ENCODE results near the gene NKTR. TPM values are rescaled to one million over a fixed set of nuclear protein-coding genes. Genes with fewer than 3 reads are reported as not detected.

NKTR gene
- total RNA-seq, 4 donors from 2014 or later = 18.0 to 112 (median 50.7) TPM

GRCh38 chr3:42649006-42649405 lies 48.5 kb downstream of the NKTR start:
- no peak overlapping the region for H3K27ac ChIP-seq
- peaks cover 23 to 40% (median 29%) of the 10 kb centered on the region in 3 donors for H3K4me1 ChIP-seq
- WGBS, 2 donors = 82 to 85% methylated on average over 2 of the region's 2 CpGs
- no peak overlapping the region for H3K4me3 ChIP-seq
- DNase-seq = no peak
- TF ChIP-seq POLR2A (IDR thresholded peaks at IDR 0.05) = no peak
- TF ChIP-seq CTCF (IDR thresholded peaks at IDR 0.05) = no peak
- no peaks in the 10 kb centered on the region for H3K27me3 ChIP-seq
- peaks cover 7 to 66% (median 17%) of the 10 kb centered on the region in 3 donors for H3K36me3 ChIP-seq
- H3K9me3 ChIP-seq = no peaks in the 10 kb centered on the region
- intact Hi-C loops (cut with DNase I) = no loop called here

GRCh38 chr3:42649783-42650182 lies 49.3 kb downstream of the NKTR start:
- intact Hi-C loops (cut with DNase I) = no loop called here
- DNase-seq = no peak
- no peak overlapping the region for H3K27ac ChIP-seq
- H3K9me3 ChIP-seq = no peaks in the 10 kb centered on the region
- peaks cover 7 to 59% (median 9%) of the 10 kb centered on the region in 3 donors for H3K36me3 ChIP-seq
- 63 to 82% methylated on average over 2 to 3 of the region's 4 CpGs for WGBS, 2 donors
- no peak for TF ChIP-seq CTCF (IDR thresholded peaks at IDR 0.05)
- no peak for TF ChIP-seq POLR2A (IDR thresholded peaks at IDR 0.05)
- no peak overlapping the region for H3K4me3 ChIP-seq
- H3K27me3 ChIP-seq = no peaks in the 10 kb centered on the region
- H3K4me1 ChIP-seq = peaks cover 27 to 44% (median 29%) of the 10 kb centered on the region in 3 donors

- intact Hi-C loops (cut with DNase I) = no loop called here
- peaks cover 0 to 42% (median 4%) of the 10 kb centered on the region in 3 donors for H3K36me3 ChIP-seq
- H3K9me3 ChIP-seq = no peaks in the 10 kb centered on the region
- peaks cover 36 to 61% (median 45%) of the 10 kb centered on the region in 3 donors for H3K4me1 ChIP-seq
- 68 to 73% methylated on average over 9 of the region's 9 CpGs for WGBS, 2 donors
- DNase-seq = no peak
- H3K27ac ChIP-seq = peak overlapping the region in 3 of 4 donors; percentile 94 to 96 (median 94)
- no peak for TF ChIP-seq POLR2A (IDR thresholded peaks at IDR 0.05)
- TF ChIP-seq CTCF (IDR thresholded peaks at IDR 0.05) = no peak
- H3K4me3 ChIP-seq = peak overlapping the region in 1 of 4 donors; percentile 23
- no peaks in the 10 kb centered on the region for H3K27me3 ChIP-seq
These were observed 51.0 kb downstream of the NKTR start for GRCh38 chr3:42651248-42652091.

GRCh38 chr3:42652251-42652610 lies 51.7 kb downstream of the NKTR start:
- Histone ChIP-seq H3K27me3 (no peaks in the 10 kb centered on the region), H3K9me3 (no peaks in the 10 kb centered on the region), H3K4me1 (peaks cover 36 to 68% (median 46%) of the 10 kb centered on the region in 3 donors), H3K27ac (peak overlapping the region; percentile 84 to 96 (median 94)), H3K4me3 (peak overlapping the region in 3 of 4 donors; percentile 77 to 86 (median 80)), H3K36me3 (peaks cover 0 to 34% (median 4%) of the 10 kb centered on the region in 3 donors)
- intact Hi-C loops (cut with DNase I) = no loop called here
- WGBS, 2 donors = 20 to 67% methylated on average over 1 of the region's 1 CpG
- TF ChIP-seq POLR2A (IDR thresholded peaks at IDR 0.05) = no peak
- TF ChIP-seq CTCF (IDR thresholded peaks at IDR 0.05) = no peak
- no peak for DNase-seq

GRCh38 chr3:42652611-42653302 lies 52.3 kb downstream of the NKTR start:
- peaks cover 36 to 71% (median 46%) of the 10 kb centered on the region in 3 donors for H3K4me1 ChIP-seq
- peak overlapping the region; percentile 67 to 86 (median 78) for H3K4me3 ChIP-seq
- TF ChIP-seq CTCF (IDR thresholded peaks at IDR 0.05) (no peak), POLR2A (IDR thresholded peaks at IDR 0.05) (peak in 3 of 4 donors; percentile 77 to 91 (median 77))
- intact Hi-C loops (cut with DNase I) = no loop called here
- H3K27me3 ChIP-seq = no peaks in the 10 kb centered on the region
- peaks cover 0 to 29% (median under 1%) of the 10 kb centered on the region in 3 donors for H3K36me3 ChIP-seq
- DNase-seq = no peak
- 7 to 11% methylated on average over 3 to 4 of the region's 7 CpGs for WGBS, 2 donors
- no peaks in the 10 kb centered on the region for H3K9me3 ChIP-seq
- peak overlapping the region; percentile 84 to 96 (median 94) for H3K27ac ChIP-seq

Data from esophagus squamous epithelium (tissue), 5 donors.